Measurements from ENCODE around the gene CDC42EP4. TPM values are rescaled to one million over a fixed set of nuclear protein-coding genes. Genes with fewer than 3 reads are reported as not detected.

Gene CDC42EP4
- total and polyA plus RNA-seq, 10 of the 15 experiments (the other 5 are each of a cell fraction or from before 2014, with no cell fraction given), result 0.05 to 7.1 (median 2.7) TPM

DNA sequence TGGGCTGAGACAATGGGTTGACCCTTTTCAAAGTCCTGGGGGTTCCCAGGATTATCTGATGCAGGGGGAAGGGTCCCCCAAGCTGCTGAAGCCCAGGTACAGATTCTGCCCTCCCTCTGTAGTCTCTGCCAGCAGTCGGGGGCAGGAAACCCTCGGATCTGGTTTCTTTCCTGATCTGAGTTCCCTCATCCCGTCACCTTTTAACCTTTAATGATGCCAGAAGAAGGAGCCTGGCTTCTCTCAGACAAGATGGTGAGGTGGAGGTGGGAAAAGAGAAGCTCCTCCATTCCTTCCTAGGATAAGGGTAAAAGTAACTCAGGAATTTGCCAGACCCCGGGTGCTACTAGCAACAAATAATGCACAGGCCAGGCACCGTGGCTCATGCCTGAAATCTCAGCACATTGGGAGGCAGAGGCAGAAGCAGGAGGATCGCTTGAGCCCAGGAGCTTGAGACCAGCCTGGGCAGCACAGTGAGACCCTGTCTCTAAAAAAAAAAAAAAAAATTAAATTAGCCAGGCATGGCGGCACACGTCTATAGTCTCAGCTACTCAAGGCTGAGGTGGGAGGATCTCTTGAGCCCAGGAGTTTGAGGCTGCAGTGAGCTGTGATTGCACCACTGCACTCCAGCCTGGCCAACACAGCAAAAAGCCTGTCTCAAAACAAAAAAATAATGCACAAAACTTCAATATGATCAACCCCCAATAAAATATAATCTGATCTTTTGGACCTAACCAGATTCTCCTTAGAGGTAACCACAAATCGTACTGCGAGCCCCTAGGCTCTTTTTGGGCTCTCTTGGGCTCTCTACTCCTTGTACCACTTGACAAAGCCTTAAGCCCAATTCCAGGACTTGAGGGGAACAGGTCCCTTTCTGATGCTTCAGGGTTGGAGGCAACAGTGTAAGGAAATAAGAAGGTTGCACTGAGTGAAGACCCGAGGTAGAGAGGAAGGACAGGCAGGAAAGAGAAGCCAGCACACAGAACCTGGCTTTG is 5.7 kb downstream of the CDC42EP4 start:
- Histone ChIP-seq H4K20me1 (ENCODE audit: control insufficient read depth, insufficient read depth) (no peaks in the 10 kb centered on the region), H3K9ac (ENCODE audit: control insufficient read depth, insufficient read depth, low read length) (no peak overlapping the region), H3K27ac (ENCODE audit: control insufficient read depth, insufficient read depth) (no peak overlapping the region), H3K27me3 (replicated peaks in 1 of 2; ENCODE audit: control insufficient read depth in 2 of 2, insufficient read depth in 2 of 2, low read length in 1 of 2) (no peaks in the 10 kb centered on the region), H3K4me2 (ENCODE audit: control insufficient read depth, insufficient read depth) (peak overlapping the region; percentile 56), H3K79me2 (ENCODE audit: control insufficient read depth, insufficient read depth, low read length) (peaks cover 24% of the 10 kb centered on the region), H3K4me1 (ENCODE audit: control insufficient read depth, insufficient read depth, low read length) (peaks cover 5% of the 10 kb centered on the region; the same call in 1 of the 2 replicates), H3K4me3 (peak overlapping the region; percentile 41; the same call in 1 of the 2 replicates), H2AFZ (ENCODE audit: control insufficient read depth, low read depth, low read length) (no peak overlapping the region), H3K9me3 (replicated peaks; ENCODE audit: control insufficient read depth, insufficient read depth, low read length) (no peaks in the 10 kb centered on the region), H3K36me3 (ENCODE audit: control insufficient read depth in 2 of 2, insufficient read depth in 2 of 2, low read length in 1 of 2) (no peaks in the 10 kb centered on the region)
- ChIA-PET RAD21 (ENCODE audit: unreplicated experiment) (interaction anchor here (1.1 to 2.2 kb wide), 5 partner anchors 15 to 115 kb away, joined by 3 to 9 read pairs (median 3); no protein-coding TSS in a partner anchor), POLR2A (interaction anchor here (0.6 to 2.4 kb wide), 7 partner anchors 8 to 92 kb away, joined by 3 to 18 read pairs (median 5); no protein-coding TSS in a partner anchor), CTCF (no interaction called here), SMC1A (ENCODE audit: uncharacterized antibody, unreplicated experiment) (interaction anchor here (0.8 to 2.1 kb wide), 8 partner anchors 8 to 50 kb away, joined by 3 to 6 read pairs (median 4); no protein-coding TSS in a partner anchor)
- FAIRE-seq (no peak), DNase-seq (ENCODE audit: low read depth, low spot score) (no peak), ATAC-seq (no peak)
- 74% methylated on average over 11 of the region's 11 CpGs for WGBS (ENCODE audit: insufficient coverage, insufficient replicate concordance, low lambda C conversion rate, missing lambda C conversion rate)
- intact Hi-C loops (cut with micrococcal nuclease; ENCODE audit: unreplicated experiment), result no loop called here
- in situ Hi-C loops (cut with MboI), result loop anchor here (5.0 kb wide), 1 partner anchor 34 kb away; no protein-coding TSS in a partner anchor
- BruUV-seq (replicated peaks), result no TSS peak
- TF ChIP-seq NR2F1 (conservative IDR thresholded peaks at IDR 0.05), result peak; percentile 25; the same call in 1 of the 2 replicates
- TF ChIP-seq ETV6 (conservative IDR thresholded peaks at IDR 0.05 in 1 of 2, IDR thresholded peaks at IDR 0.05 in 1 of 2; ENCODE audit: borderline replicate concordance in 1 of 2, low read depth in 1 of 2), result no peak

Measured in GM12878 (cell line).